Stimulated activated effector memory CD8-positive, alpha-beta T cell treated with anti-CD3 and anti-CD28 coated beads, Interleukin-12 subunit alpha, Interleukin-12 subunit beta, amount 100 ng/mL, for 72 hours (primary cell): ENCODE measurements around the gene RAPGEF4.

Source experiments
- ATAC-seq: fragments of 150-1000 bp; cut with Tn5 transposase; 2 replicates; pipeline ENCODE4 v1.10.0; 2021
- DNase-seq, 2 donors: peaks; one replicate each; pipeline ENCODE4 v3.0.0; 2021 to 2022; ENCODE audit warnings: low spot score in 2 of 2
- H3K27ac Mint-ChIP-seq: one replicate; pipeline ENCODE4 v1.8.0; 2022; ENCODE audit warnings: mild to moderate bottlenecking, mixed read lengths
- H3K36me3 Mint-ChIP-seq: one replicate; pipeline ENCODE4 v1.8.0; 2022; ENCODE audit warnings: mild to moderate bottlenecking, mixed read lengths
- H3K4me1 Mint-ChIP-seq: one replicate; pipeline ENCODE4 v1.8.0; 2022; ENCODE audit warnings: mixed read lengths
- H3K4me3 Mint-ChIP-seq: one replicate; pipeline ENCODE4 v1.8.0; 2022; ENCODE audit warnings: mild to moderate bottlenecking, mixed read lengths
- H3K9me3 Mint-ChIP-seq: one replicate; pipeline ENCODE4 v1.8.0; 2022; ENCODE audit warnings: mixed read lengths

Gene RAPGEF4

GRCh38 chr2:172869861-172870260 lies 134.2 kb downstream of the RAPGEF4 start:
- Mint-ChIP-seq H3K4me3 (no peak overlapping the region), H3K27ac (no peak overlapping the region), H3K36me3 (no peaks in the 10 kb centered on the region), H3K9me3 (no peaks in the 10 kb centered on the region), H3K4me1 (no peaks in the 10 kb centered on the region)
- DNase-seq (no peak), ATAC-seq (no peak)

- H3K36me3 Mint-ChIP-seq: no peaks in the 10 kb centered on the region
- H3K9me3 Mint-ChIP-seq: no peaks in the 10 kb centered on the region
- no peaks in the 10 kb centered on the region for H3K4me1 Mint-ChIP-seq
- H3K4me3 Mint-ChIP-seq: no peak overlapping the region
- H3K27ac Mint-ChIP-seq: no peak overlapping the region
- ATAC-seq: no peak
- DNase-seq: no peak
These were observed 134.8 kb downstream of the RAPGEF4 start for GRCh38 chr2:172870396-172870795.

- DNase-seq (no peak), ATAC-seq (no peak)
- Mint-ChIP-seq H3K4me3 (no peak overlapping the region), H3K4me1 (no peaks in the 10 kb centered on the region), H3K9me3 (no peaks in the 10 kb centered on the region), H3K27ac (no peak overlapping the region), H3K36me3 (no peaks in the 10 kb centered on the region)
These were observed 142.2 kb downstream of the RAPGEF4 start for GRCh38 chr2:172877826-172878225.

DNA sequence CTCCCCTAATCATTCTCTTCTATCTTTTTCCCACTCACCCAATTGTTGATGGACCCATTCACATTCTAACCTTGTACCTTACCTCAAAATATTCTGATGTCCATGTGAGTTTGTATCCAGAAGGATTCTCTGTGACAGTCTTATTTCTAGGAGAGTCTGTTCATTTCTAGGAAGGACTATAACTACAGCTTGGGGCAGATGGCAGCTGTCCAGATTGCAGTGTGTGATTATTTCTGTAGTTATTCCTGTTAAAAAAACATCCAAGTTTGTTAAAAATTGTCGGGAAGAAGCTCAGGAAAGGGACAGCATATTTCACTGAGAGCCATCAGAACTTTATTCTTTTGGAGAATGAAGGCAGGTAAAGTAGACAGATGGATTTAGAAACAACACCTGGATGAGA lies 142.6 kb downstream of the RAPGEF4 start:
- Mint-ChIP-seq H3K36me3 (no peaks in the 10 kb centered on the region), H3K27ac (no peak overlapping the region), H3K9me3 (no peaks in the 10 kb centered on the region), H3K4me3 (no peak overlapping the region), H3K4me1 (no peaks in the 10 kb centered on the region)
- DNase-seq (no peak), ATAC-seq (no peak)

GRCh38 chr2:172884336-172884735 lies 148.7 kb downstream of the RAPGEF4 start:
- Mint-ChIP-seq H3K36me3 (no peaks in the 10 kb centered on the region), H3K4me3 (no peak overlapping the region), H3K4me1 (no peaks in the 10 kb centered on the region), H3K27ac (no peak overlapping the region), H3K9me3 (no peaks in the 10 kb centered on the region)
- DNase-seq (no peak), ATAC-seq (no peak)

- H3K27ac Mint-ChIP-seq: no peak overlapping the region
- H3K4me3 Mint-ChIP-seq: no peak overlapping the region
- H3K4me1 Mint-ChIP-seq: no peaks in the 10 kb centered on the region
- ATAC-seq: no peak
- no peaks in the 10 kb centered on the region for H3K36me3 Mint-ChIP-seq
- no peaks in the 10 kb centered on the region for H3K9me3 Mint-ChIP-seq
- no peak for DNase-seq
These were observed 150.4 kb downstream of the RAPGEF4 start for GRCh38 chr2:172885996-172886395.

GRCh38 chr2:172887280-172887679 lies 151.6 kb downstream of the RAPGEF4 start:
- ATAC-seq (no peak), DNase-seq (no peak)
- H3K27ac Mint-ChIP-seq: no peak overlapping the region
- H3K4me3 Mint-ChIP-seq: no peak overlapping the region
- H3K9me3 Mint-ChIP-seq: no peaks in the 10 kb centered on the region
- H3K4me1 Mint-ChIP-seq: no peaks in the 10 kb centered on the region
- no peaks in the 10 kb centered on the region for H3K36me3 Mint-ChIP-seq

DNA sequence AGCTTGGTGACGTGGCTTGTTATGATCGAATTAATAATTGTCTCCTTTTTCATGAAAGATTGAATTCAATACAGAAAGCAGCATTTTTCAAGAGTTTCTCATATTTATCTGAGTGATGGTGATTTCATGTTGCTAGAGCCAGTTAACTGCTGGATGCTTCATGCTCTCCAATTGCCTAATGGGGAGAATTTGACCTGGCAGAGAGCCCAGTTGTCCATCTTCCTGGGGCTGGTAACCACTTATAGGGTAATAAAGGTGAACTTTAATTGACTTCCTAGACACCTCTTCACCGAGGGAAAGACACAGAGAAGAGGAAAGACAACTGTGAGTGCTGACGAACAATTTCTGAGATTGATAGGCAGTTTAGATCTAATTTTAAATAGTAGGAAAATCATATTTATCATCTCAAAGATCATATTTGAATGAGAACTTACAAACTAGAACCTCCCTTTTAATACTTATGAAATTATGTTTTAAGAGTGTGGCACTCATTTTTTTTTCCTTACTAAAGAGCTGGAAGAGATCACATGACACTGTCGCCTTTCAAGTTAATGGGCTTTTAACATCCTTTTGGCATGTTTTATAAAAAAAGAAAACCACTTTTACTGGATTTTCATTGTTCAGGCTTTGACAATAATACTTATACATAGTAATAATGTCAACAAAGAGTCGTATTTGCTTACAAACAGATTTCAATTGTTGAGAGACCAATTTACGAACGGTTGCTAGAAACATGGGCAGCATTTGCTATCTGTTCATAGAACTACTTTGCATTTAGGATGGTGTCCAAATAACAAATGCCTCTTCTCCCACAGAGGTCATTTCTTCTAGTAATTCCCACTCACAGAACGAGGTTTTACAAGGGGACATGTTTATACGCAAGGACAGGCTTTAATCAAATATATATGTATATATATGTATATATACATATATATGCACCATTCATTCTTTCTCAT lies 153.3 kb downstream of the RAPGEF4 start:
- Mint-ChIP-seq H3K27ac (no peak overlapping the region), H3K9me3 (no peaks in the 10 kb centered on the region), H3K4me3 (no peak overlapping the region), H3K36me3 (no peaks in the 10 kb centered on the region), H3K4me1 (no peaks in the 10 kb centered on the region)
- no peak for ATAC-seq
- no peak for DNase-seq

DNA sequence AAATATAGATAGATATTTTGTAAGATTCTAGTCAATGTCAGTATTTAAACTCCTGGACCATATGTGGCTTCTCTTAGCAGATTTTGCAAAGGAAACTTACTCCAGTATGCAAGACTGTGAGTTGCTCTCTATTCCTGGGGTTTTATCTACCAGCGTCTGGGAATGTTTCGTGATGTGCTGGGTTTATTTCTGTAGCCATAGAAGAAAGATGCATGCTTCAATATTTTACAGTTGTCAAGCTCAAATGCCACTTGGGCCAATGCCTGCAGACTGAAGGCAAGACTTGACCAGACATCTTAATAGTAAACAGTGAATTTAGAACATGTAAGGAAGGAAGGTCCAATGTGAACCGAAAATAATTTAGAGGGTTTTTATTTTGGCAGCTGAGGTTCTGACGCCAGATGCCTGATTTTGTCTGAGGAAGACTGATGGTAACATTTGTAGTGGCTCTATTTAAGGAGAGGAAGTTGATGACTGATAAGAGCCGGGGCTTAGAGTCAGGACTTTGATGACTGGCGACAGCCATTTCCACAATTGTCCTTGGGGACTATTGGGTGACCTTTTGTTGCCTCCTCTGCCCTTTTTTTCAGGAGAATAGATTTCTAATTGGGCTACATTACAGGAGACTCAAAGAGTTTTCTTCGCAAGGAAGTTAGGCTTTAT lies 154.3 kb downstream of the RAPGEF4 start:
- DNase-seq (no peak), ATAC-seq (no peak)
- Mint-ChIP-seq H3K27ac (no peak overlapping the region), H3K4me3 (no peak overlapping the region), H3K9me3 (no peaks in the 10 kb centered on the region), H3K36me3 (no peaks in the 10 kb centered on the region), H3K4me1 (no peaks in the 10 kb centered on the region)

- Mint-ChIP-seq H3K4me3 (no peak overlapping the region), H3K36me3 (no peaks in the 10 kb centered on the region), H3K27ac (no peak overlapping the region), H3K9me3 (no peaks in the 10 kb centered on the region), H3K4me1 (no peaks in the 10 kb centered on the region)
- no peak for ATAC-seq
- no peak for DNase-seq
These were observed 157.5 kb downstream of the RAPGEF4 start for GRCh38 chr2:172893111-172893510.

DNA sequence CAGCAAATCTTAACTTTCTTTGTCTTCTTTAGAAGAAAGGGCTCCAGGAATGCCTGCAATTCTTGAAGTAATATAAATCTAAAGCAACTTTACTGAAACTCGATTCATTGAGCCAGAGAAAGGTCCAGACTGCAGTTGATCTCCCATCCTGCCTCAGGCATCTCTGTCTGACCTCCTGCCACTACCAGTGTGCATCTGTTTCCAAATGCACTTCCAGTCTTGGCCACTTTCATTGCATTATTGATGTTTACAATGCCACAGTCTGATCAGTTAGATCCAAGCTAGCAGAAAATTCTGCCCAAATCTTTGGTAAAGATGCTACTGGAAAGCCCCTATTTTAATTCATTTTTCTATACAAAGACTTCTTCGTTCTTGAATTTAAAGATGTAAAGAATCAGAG lies 158.0 kb downstream of the RAPGEF4 start:
- DNase-seq (no peak), ATAC-seq (no peak)
- no peak overlapping the region for H3K27ac Mint-ChIP-seq
- no peak overlapping the region for H3K4me3 Mint-ChIP-seq
- H3K36me3 Mint-ChIP-seq: no peaks in the 10 kb centered on the region
- H3K4me1 Mint-ChIP-seq: no peaks in the 10 kb centered on the region
- no peaks in the 10 kb centered on the region for H3K9me3 Mint-ChIP-seq

DNA sequence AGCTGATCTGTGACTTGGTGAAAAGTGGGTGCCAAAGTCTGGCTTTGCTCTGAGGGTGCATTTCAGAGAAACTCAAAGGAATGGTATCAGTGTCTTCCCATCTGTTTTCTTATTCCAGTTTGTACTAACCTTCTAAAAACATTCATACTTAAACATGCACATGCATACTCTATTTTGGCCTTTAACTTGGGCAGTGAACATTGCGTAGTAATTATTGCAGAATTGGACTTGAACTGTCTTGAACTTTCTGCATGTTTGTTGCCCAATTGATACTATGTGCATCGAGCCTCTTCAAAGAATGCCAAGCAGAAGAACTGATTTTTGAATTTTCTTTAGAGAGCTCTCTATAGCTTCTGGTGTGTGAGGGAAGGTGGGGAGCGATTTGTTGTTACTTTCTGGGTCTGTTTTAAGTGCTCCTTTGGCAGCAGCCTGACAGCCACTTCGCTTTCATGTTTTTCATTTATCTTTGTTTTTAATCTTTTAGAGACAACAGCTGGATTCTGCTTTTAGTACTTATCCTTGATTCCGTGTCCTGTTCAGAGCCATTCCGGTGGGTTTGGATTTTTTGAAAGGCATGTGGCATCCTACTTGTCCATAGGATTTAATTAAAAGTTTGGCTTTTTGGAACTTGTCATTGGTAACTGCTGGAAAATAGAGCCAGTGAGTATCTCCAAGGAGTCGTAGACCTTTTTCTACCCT lies 159.2 kb downstream of the RAPGEF4 start:
- DNase-seq (no peak), ATAC-seq (no peak)
- H3K4me3 Mint-ChIP-seq: no peak overlapping the region
- H3K27ac Mint-ChIP-seq: no peak overlapping the region
- no peaks in the 10 kb centered on the region for H3K4me1 Mint-ChIP-seq
- H3K9me3 Mint-ChIP-seq: no peaks in the 10 kb centered on the region
- no peaks in the 10 kb centered on the region for H3K36me3 Mint-ChIP-seq

- no peak for DNase-seq
- Mint-ChIP-seq H3K4me1 (no peaks in the 10 kb centered on the region), H3K4me3 (no peak overlapping the region), H3K9me3 (no peaks in the 10 kb centered on the region), H3K36me3 (no peaks in the 10 kb centered on the region), H3K27ac (no peak overlapping the region)
- ATAC-seq: no peak
These were observed 161.0 kb downstream of the RAPGEF4 start for GRCh38 chr2:172896661-172897081.

DNA sequence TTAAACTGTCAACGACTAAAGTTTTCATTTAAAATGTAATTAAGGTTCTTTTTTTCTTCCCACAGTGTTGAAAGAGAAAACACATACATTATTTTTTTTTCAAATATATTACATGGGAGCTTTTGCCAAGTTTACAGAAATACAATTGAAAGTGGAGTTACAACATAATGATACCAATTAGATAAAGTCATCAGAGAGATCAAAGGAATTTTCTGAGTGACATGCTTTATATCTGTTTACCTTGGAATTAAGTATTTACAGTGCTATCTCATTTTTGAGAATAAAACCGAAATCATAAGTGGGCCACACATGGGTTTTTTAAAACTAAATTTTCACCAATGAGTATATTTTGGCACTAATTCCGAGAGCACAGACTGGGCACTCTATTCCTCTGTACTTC lies 165.2 kb downstream of the RAPGEF4 start:
- H3K4me1 Mint-ChIP-seq: no peaks in the 10 kb centered on the region
- DNase-seq (no peak), ATAC-seq (no peak)
- H3K9me3 Mint-ChIP-seq: no peaks in the 10 kb centered on the region
- H3K4me3 Mint-ChIP-seq: no peak overlapping the region
- no peak overlapping the region for H3K27ac Mint-ChIP-seq
- no peaks in the 10 kb centered on the region for H3K36me3 Mint-ChIP-seq

DNA sequence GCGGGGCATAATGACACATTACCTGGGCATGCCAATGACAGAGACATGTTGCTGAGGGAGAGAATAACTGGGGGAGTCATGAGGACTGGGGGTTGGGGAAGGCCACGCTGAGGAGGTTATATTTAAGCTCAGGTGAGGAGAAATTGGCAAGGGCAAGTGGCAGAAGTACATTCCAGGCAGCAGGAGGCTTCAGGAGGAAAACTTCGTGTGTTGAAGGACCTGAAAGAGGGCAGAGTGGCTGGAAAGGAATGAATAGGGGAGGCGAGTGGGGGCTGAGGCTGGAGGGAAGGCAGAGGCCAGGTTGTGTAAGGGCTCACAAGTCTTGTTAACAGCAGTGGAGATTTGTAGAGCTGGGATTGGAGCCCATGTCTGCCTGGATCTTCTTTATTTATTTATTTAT lies 166.3 kb downstream of the RAPGEF4 start:
- H3K9me3 Mint-ChIP-seq: no peaks in the 10 kb centered on the region
- H3K4me1 Mint-ChIP-seq: no peaks in the 10 kb centered on the region
- H3K36me3 Mint-ChIP-seq: no peaks in the 10 kb centered on the region
- DNase-seq: no peak
- no peak overlapping the region for H3K4me3 Mint-ChIP-seq
- ATAC-seq: no peak
- H3K27ac Mint-ChIP-seq: no peak overlapping the region
